HEK293T (cell line): ENCODE data around the gene CLEC18C.
"Not testable (repeated sequence)": the region's sequence is repeated elsewhere in the genome, so short reads cannot be mapped to it uniquely, and the experiment has no call there.

Experiments used
- CTCF ChIA-PET: fragments of 350-600 bp; formaldehyde crosslinking; extraction: SDS; loops from one replicate; lab custom pipeline; 2021; ENCODE audit warnings: antibody characterized with exemption, inconsistent platforms; lab: Yijun Ruan, JAX
- POLR2A ChIA-PET: fragments of 350-600 bp; formaldehyde crosslinking; extraction: SDS; loops from one replicate; lab custom pipeline; 2020; ENCODE audit warnings: antibody characterized with exemption, inconsistent platforms; lab: Yijun Ruan, JAX
- DNase-seq: peaks from one replicate; pipeline ENCODE4 v3.0.0; 2012; ENCODE audit warnings: mixed read lengths; ENCODE audit errors: extremely low spot score
- ARNT ChIP-seq: fragments of 450-650 bp; IDR thresholded peaks from 2 replicates; pipeline ENCODE4 v1.6.1; 2017; ENCODE audit warnings: mild to moderate bottlenecking
- BHLHE40 ChIP-seq: fragments of 450-650 bp; IDR thresholded peaks from 2 replicates; pipeline ENCODE4 v1.6.1; 2016; ENCODE audit warnings: mild to moderate bottlenecking, moderate library complexity, borderline replicate concordance
- CTBP1 ChIP-seq: fragments of 450-650 bp; IDR thresholded peaks from 2 replicates; pipeline ENCODE4 v1.6.1; 2016; ENCODE audit warnings: borderline replicate concordance
- FOXA1 ChIP-seq: fragments of 450-650 bp; IDR thresholded peaks from 2 replicates; pipeline ENCODE4 v1.6.1; 2016; ENCODE audit warnings: mild to moderate bottlenecking
- FOXK2 ChIP-seq: fragments of 450-650 bp; IDR thresholded peaks from 2 replicates; pipeline ENCODE4 v1.6.1; 2016; ENCODE audit warnings: mild to moderate bottlenecking
- FOXM1 ChIP-seq: fragments of 450-650 bp; IDR thresholded peaks from 2 replicates; pipeline ENCODE4 v1.6.1; 2017; ENCODE audit warnings: mild to moderate bottlenecking, borderline replicate concordance
- HDGF ChIP-seq: fragments of 450-650 bp; IDR thresholded peaks from 2 replicates; pipeline ENCODE4 v1.6.1; 2017; ENCODE audit warnings: antibody characterized with exemption, borderline replicate concordance
- L3MBTL2 ChIP-seq: fragments of 450-650 bp; conservative IDR thresholded peaks from 2 replicates; pipeline ENCODE4 v1.6.1; 2016; ENCODE audit warnings: mild to moderate bottlenecking
- LEF1 ChIP-seq: fragments of 450-650 bp; IDR thresholded peaks from 2 replicates; pipeline ENCODE4 v1.6.1; 2017; ENCODE audit warnings: mild to moderate bottlenecking, borderline replicate concordance
- NFRKB ChIP-seq: fragments of 450-650 bp; IDR thresholded peaks from 2 replicates; pipeline ENCODE4 v1.6.1; 2016; ENCODE audit warnings: mild to moderate bottlenecking, moderate library complexity
- PKNOX1 ChIP-seq: fragments of 450-650 bp; IDR thresholded peaks from 2 replicates; pipeline ENCODE4 v1.6.1; 2016
- SP1 ChIP-seq: fragments of 450-650 bp; IDR thresholded peaks from 2 replicates; pipeline ENCODE4 v1.6.1; 2017
- SUZ12 ChIP-seq: fragments of 450-650 bp; IDR thresholded peaks from 2 replicates; pipeline ENCODE4 v1.6.1; 2016; ENCODE audit warnings: mild to moderate bottlenecking
- TARDBP ChIP-seq: fragments of 450-650 bp; IDR thresholded peaks from 2 replicates; pipeline ENCODE4 v1.6.1; 2016
- ZNF384 ChIP-seq: fragments of 450-650 bp; IDR thresholded peaks from 2 replicates; pipeline ENCODE4 v1.6.1; 2016

Gene CLEC18C

GRCh38 chr16:70173212-70173837 is at the start of gene CLEC18C:
TSS of gene CLEC18C (plus strand) at chr16:70173787. CDS start at chr16:70174279, 492 bp downstream.
- POLR2A ChIA-PET, CTCF ChIA-PET, DNase-seq: not testable (repeated sequence)

GRCh38 chr16:70123822-70124221 is 49.8 kb upstream of the CLEC18C start:
- DNase-seq, POLR2A ChIA-PET, CTCF ChIA-PET: not testable (repeated sequence)

GRCh38 chr16:70126226-70126625 is 47.4 kb upstream of the CLEC18C start:
- CTCF ChIA-PET, POLR2A ChIA-PET, DNase-seq: not testable (repeated sequence)

- POLR2A ChIA-PET, CTCF ChIA-PET, DNase-seq: not testable (repeated sequence)
These were observed 45.9 kb upstream of the CLEC18C start for GRCh38 chr16:70127706-70128105.

- POLR2A ChIA-PET, DNase-seq, CTCF ChIA-PET: not testable (repeated sequence)
These were observed 44.7 kb upstream of the CLEC18C start for GRCh38 chr16:70128844-70129243.

GRCh38 chr16:70135796-70136195 is 37.8 kb upstream of the CLEC18C start:
- DNase-seq, POLR2A ChIA-PET, CTCF ChIA-PET: not testable (repeated sequence)

GRCh38 chr16:70136595-70136994 is 37.0 kb upstream of the CLEC18C start:
- DNase-seq, CTCF ChIA-PET, POLR2A ChIA-PET: not testable (repeated sequence)

GRCh38 chr16:70142739-70143138 is 30.8 kb upstream of the CLEC18C start:
- POLR2A ChIA-PET, CTCF ChIA-PET, DNase-seq: not testable (repeated sequence)

- CTCF ChIA-PET, POLR2A ChIA-PET, DNase-seq: not testable (repeated sequence)
These were observed 30.2 kb upstream of the CLEC18C start for GRCh38 chr16:70143231-70143895.

- DNase-seq, POLR2A ChIA-PET, CTCF ChIA-PET: not testable (repeated sequence)
These were observed 25.7 kb upstream of the CLEC18C start for GRCh38 chr16:70147853-70148252.

- DNase-seq, CTCF ChIA-PET, POLR2A ChIA-PET: not testable (repeated sequence)
These were observed 25.1 kb upstream of the CLEC18C start for GRCh38 chr16:70148453-70148852.

GRCh38 chr16:70149296-70149695 is 24.3 kb upstream of the CLEC18C start:
- POLR2A ChIA-PET, DNase-seq, CTCF ChIA-PET: not testable (repeated sequence)

- TF ChIP-seq NFRKB (no peak), ZNF384 (no peak), PKNOX1 (no peak), HDGF (no peak), ARNT (no peak), CTBP1 (no peak), LEF1 (no peak), L3MBTL2 (no peak), SP1 (no peak), FOXM1 (no peak), TARDBP (no peak), FOXK2 (no peak), SUZ12 (no peak), FOXA1 (no peak), BHLHE40 (no peak)
- POLR2A ChIA-PET: no interaction called here
- CTCF ChIA-PET: interaction anchor here (1.0 kb wide), 1 partner anchor 100 kb away, joined by 3 read pairs; the partner anchor contains the start of gene EXOSC6
- DNase-seq: no peak
These were observed 22.2 kb upstream of the CLEC18C start for GRCh38 chr16:70151391-70151790.
